Stimulated activated CD4-positive, alpha-beta T cell treated with anti-CD3 and anti-CD28 coated beads, Interleukin-2, amount 100 ng/mL, for 48 hours (primary cell): ENCODE measurements around the gene NUP37.

ENCODE experiments used
- DNase-seq, 2 donors: peaks; one replicate each; pipeline ENCODE4 v3.0.0-alpha.2; 2020

Gene NUP37

DNA sequence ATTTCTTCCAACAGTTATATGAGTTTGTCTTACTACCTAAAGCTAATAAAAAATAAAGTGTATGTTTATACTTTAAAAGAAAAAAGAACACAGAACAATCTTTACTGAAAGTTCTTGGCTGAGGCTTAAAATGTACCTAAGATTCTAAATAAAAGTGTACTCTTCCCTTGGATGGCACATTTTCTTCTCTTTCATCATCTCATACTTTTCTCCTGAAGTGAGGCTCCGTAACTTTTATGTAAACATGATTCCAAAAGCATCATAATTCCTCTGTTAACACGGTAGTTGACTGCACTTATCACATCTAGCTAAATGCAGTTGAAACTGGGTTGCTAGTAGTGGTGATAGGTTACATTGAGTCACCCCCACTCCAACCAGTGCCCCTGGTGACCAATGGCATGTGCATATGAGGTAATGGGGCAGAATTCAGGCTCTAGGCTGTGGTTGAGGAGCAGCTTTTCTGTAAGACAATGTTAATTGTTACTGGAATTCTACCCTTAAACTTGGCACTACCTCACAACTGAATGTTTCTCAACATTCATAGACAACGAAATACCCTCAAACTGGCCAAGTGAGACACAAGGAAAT, 96.5 kb downstream of the NUP37 start:
- DNase-seq: no peak
